Measurements from ENCODE around the gene CELA2A.
"Not testable (repeated sequence)": the region's sequence is repeated elsewhere in the genome, so short reads cannot be mapped to it uniquely, and the experiment has no call there.

The CELA2A gene

GRCh38 chr1:15504436-15504835, 47.9 kb downstream of the CELA2A start:
- DNase-seq: no peak

- no peak for DNase-seq
Measured at GRCh38 chr1:15506831-15507230, 50.3 kb downstream of the CELA2A start.

GRCh38 chr1:15507278-15507677, 50.7 kb downstream of the CELA2A start:
- no peak for DNase-seq

- no peak for DNase-seq
Measured at GRCh38 chr1:15508700-15509487, 52.4 kb downstream of the CELA2A start.

- DNase-seq: no peak
Measured at GRCh38 chr1:15509586-15509985, 53.1 kb downstream of the CELA2A start.

GRCh38 chr1:15510611-15511405, 54.3 kb downstream of the CELA2A start:
- no peak for DNase-seq

GRCh38 chr1:15513192-15513591, 56.7 kb downstream of the CELA2A start:
- no peak for DNase-seq

GRCh38 chr1:15513919-15514318, 57.4 kb downstream of the CELA2A start:
- no peak for DNase-seq

GRCh38 chr1:15514557-15514956, 58.0 kb downstream of the CELA2A start:
- not testable (repeated sequence) for DNase-seq

- DNase-seq: no peak
Measured at GRCh38 chr1:15515022-15515663, 58.6 kb downstream of the CELA2A start.

GRCh38 chr1:15519625-15520024, 63.1 kb downstream of the CELA2A start:
- DNase-seq: no peak

GRCh38 chr1:15521206-15521906, 64.8 kb downstream of the CELA2A start:
- DNase-seq: not testable (repeated sequence)
